ENCODE measurements around the gene CNTNAP2. TPM values are rescaled to one million over a fixed set of nuclear protein-coding genes. Genes with fewer than 3 reads are reported as not detected.

CNTNAP2 gene
- total and polyA plus RNA-seq, 2 of the 4 experiments (the other 2 are of a cell fraction): not detected

GRCh38 chr7:148209643-148210190 is 2093.1 kb downstream of the CNTNAP2 start:
- peaks cover 23% of the 10 kb centered on the region for H3K9me3 ChIP-seq (ENCODE audit: control insufficient read depth, insufficient read depth, low read length)
- H3K56ac ChIP-seq (ENCODE audit: extremely low read depth, insufficient read depth, low read length): no peak overlapping the region
- H3K14ac ChIP-seq (replicated peaks; ENCODE audit: low read depth, low read length): no peak overlapping the region
- H2AK5ac ChIP-seq (ENCODE audit: low read depth, low read length): no peak overlapping the region
- DNase-seq: no peak
- no peak overlapping the region for H4K8ac ChIP-seq (ENCODE audit: low read depth in 2 of 2, low read length in 2 of 2)
- no peak overlapping the region for H3K27ac ChIP-seq (ENCODE audit: insufficient read depth, low read length)
- H4K5ac ChIP-seq (ENCODE audit: low read depth, low read length): no peak overlapping the region
- no peak overlapping the region for H2AFZ ChIP-seq (replicated peaks; ENCODE audit: low read length, poor library complexity)
- no peaks in the 10 kb centered on the region for H3K36me3 ChIP-seq (ENCODE audit: control insufficient read depth, insufficient read depth, low read length)
- no peak overlapping the region for H2BK20ac ChIP-seq (ENCODE audit: low read depth, low read length)
- intact Hi-C loops (cut with micrococcal nuclease) (no loop called here), dilution Hi-C loops (cut with HindIII; ENCODE audit: low sequenced_read_pairs, unreplicated experiment) (no loop called here), in situ Hi-C loops (cut with MboI; ENCODE audit: low sequenced_read_pairs) (no loop called here)
- no peaks in the 10 kb centered on the region for H4K20me1 ChIP-seq (ENCODE audit: insufficient read depth, low read length)
- H3K27me3 ChIP-seq (ENCODE audit: control insufficient read depth, insufficient read depth, low read length): no peaks in the 10 kb centered on the region
- H2BK5ac ChIP-seq (ENCODE audit: low read depth, low read length, poor library complexity, severe bottlenecking): no peak overlapping the region
- ATAC-seq (ENCODE audit: low read depth): no peak
- no peak overlapping the region for H2AK9ac ChIP-seq (replicated peaks; ENCODE audit: low read depth, low read length, poor library complexity)
- WGBS, 2 experiments (ENCODE audit: extremely low coverage in 2 of 2, insufficient read length in 1 of 2): 38% methylated on average over 4 of the region's 6 CpGs; no CpG with 5 or more reads in 1 of the 2 experiments
- no peak overlapping the region for H4K91ac ChIP-seq (ENCODE audit: insufficient read depth, low read depth, low read length)
- no peak overlapping the region for H2BK120ac ChIP-seq (ENCODE audit: low read depth, low read length)
- H3K4me1 ChIP-seq (ENCODE audit: control insufficient read depth, insufficient read depth, low read length): no peaks in the 10 kb centered on the region
- no peak overlapping the region for H3K4me2 ChIP-seq (ENCODE audit: low read depth, low read length)
- no peak overlapping the region for H3K23ac ChIP-seq (ENCODE audit: low read depth, low read length)
- H2BK15ac ChIP-seq (ENCODE audit: low read depth, low read length): no peak overlapping the region
- TF ChIP-seq CTCF (conservative IDR thresholded peaks at IDR 0.05; ENCODE audit: low read depth, low read length) (no peak), RFX5 (IDR thresholded peaks at IDR 0.05; ENCODE audit: low read depth, low read length) (no peak), MAZ (IDR thresholded peaks at IDR 0.05; ENCODE audit: borderline replicate concordance, low read depth, low read length) (no peak), CHD1 (IDR thresholded peaks at IDR 0.05; ENCODE audit: low read depth, low read length) (no peak), NFE2L2 (IDR thresholded peaks at IDR 0.05; ENCODE audit: low read depth, low read length) (no peak), BHLHE40 (IDR thresholded peaks at IDR 0.05; ENCODE audit: low read depth, low read length) (no peak), POLR2A (IDR thresholded peaks at IDR 0.05; ENCODE audit: low read depth, low read length) (no peak), ELK1 (IDR thresholded peaks at IDR 0.05; ENCODE audit: borderline replicate concordance, low read depth, low read length) (no peak), CEBPB (IDR thresholded peaks at IDR 0.05; ENCODE audit: low read depth, low read length) (no peak), MXI1 (IDR thresholded peaks at IDR 0.05; ENCODE audit: borderline replicate concordance, low read depth, low read length) (no peak), SMC3 (IDR thresholded peaks at IDR 0.05; ENCODE audit: low read depth, low read length) (no peak), RCOR1 (IDR thresholded peaks at IDR 0.05; ENCODE audit: insufficient replicate concordance, low read length) (no peak)
- no peak overlapping the region for H3K9ac ChIP-seq (ENCODE audit: low read depth, low read length)
- no peak overlapping the region for H3K18ac ChIP-seq (ENCODE audit: low read depth, low read length)
- POLR2A ChIA-PET (ENCODE audit: unreplicated experiment): no interaction called here
- H3K4me3 ChIP-seq (ENCODE audit: insufficient read depth, low read depth, low read length): no peak overlapping the region
- H3K4ac ChIP-seq (ENCODE audit: low read depth, low read length): no peak overlapping the region
- H3K9me1 ChIP-seq (ENCODE audit: insufficient read depth, low read length): no peaks in the 10 kb centered on the region
- H3K79me1 ChIP-seq (ENCODE audit: low read depth in 1 of 2, low read length in 2 of 2): no peaks in the 10 kb centered on the region
- no TSS peak for BruUV-seq (replicated peaks)
- CTCF ChIA-PET: no interaction called here
